Measurements from ENCODE around the gene ZNF212.

ZNF212 gene

DNA sequence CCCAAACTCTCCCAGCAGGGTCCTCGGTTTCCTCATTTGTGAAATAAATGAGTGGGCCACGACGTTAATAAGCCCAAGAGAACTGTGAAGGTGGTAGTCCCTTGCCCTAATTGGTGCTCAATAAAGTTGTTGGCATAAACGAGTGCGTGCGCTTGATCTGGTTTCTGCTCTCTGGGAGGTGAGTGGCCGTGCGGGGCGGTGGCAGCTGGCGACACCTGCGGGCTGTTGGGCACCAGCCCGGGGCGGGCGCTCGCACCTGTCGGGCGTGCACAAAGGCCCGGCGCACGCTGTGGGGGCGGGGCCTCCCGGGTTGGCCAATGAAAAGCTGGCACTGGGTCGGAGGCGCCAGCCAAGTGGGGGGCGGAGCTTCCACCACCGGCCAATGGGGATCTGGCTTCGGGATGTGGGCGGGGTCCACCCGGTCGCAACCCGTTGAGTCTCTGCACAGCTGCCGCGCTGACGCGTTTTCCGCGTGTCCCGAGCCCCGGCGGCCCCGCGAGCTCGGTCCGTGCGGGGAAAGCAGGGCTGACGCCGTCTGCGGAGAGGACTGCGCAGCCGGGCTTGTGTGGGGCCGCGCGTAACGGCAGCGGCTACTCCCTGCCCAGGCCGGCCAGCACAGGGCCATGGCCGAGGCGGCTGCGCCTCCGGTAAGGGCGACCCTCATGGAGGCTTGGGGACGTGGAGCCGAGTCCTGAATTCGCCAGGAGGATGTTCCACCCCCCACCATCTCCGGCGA, 45.6 kb downstream of the ZNF212 start (continued):
- TF ChIP-seq ZNF549 (tag by site-specific recombination; IDR thresholded peaks at IDR 0.05) (no peak), ZNF16 (tag by site-specific recombination; IDR thresholded peaks at IDR 0.05; ENCODE audit: low read depth) (no peak), PRDM4 (tag by site-specific recombination; IDR thresholded peaks at IDR 0.05) (no peak), ZNF423 (tag by site-specific recombination; IDR thresholded peaks at IDR 0.05) (no peak), ZNF248 (tag by site-specific recombination; IDR thresholded peaks at IDR 0.05) (no peak), ZNF664 (tag by site-specific recombination; IDR thresholded peaks at IDR 0.05) (no peak), ZNF121 (tag by site-specific recombination; IDR thresholded peaks at IDR 0.05) (no peak), GLIS2 (tag by site-specific recombination; IDR thresholded peaks at IDR 0.05) (peak; percentile 79), ZNF501 (tag by site-specific recombination; IDR thresholded peaks at IDR 0.05) (peak; percentile 80), SCRT1 (tag by site-specific recombination; IDR thresholded peaks at IDR 0.05; ENCODE audit: borderline replicate concordance) (peak; percentile 74; the same call in 1 of the 2 replicates), ZNF473 (tag by site-specific recombination; IDR thresholded peaks at IDR 0.05) (no peak), ZNF629 (tag by site-specific recombination; IDR thresholded peaks at IDR 0.05) (no peak), ELK4 (IDR thresholded peaks at IDR 0.05; ENCODE audit: borderline replicate concordance, low read depth, low read length) (no peak), ZNF692 (tag by site-specific recombination; IDR thresholded peaks at IDR 0.05) (peak; percentile 67), ZNF341 (tag by site-specific recombination; IDR thresholded peaks at IDR 0.05; ENCODE audit: low read depth) (peak; percentile 48; the same call in 1 of the 2 replicates), ZNF114 (tag by site-specific recombination; IDR thresholded peaks at IDR 0.05) (no peak), ZNF366 (tag by site-specific recombination; conservative IDR thresholded peaks at IDR 0.05) (no peak), ZNF311 (tag by site-specific recombination; IDR thresholded peaks at IDR 0.05; ENCODE audit: borderline replicate concordance) (no peak), ZNF626 (tag by site-specific recombination; IDR thresholded peaks at IDR 0.05) (no peak), ZNF157 (tag by site-specific recombination; IDR thresholded peaks at IDR 0.05) (no peak), ZNF19 (tag by site-specific recombination; IDR thresholded peaks at IDR 0.05; ENCODE audit: low read depth) (no peak), ZFP41 (tag by site-specific recombination; IDR thresholded peaks at IDR 0.05; ENCODE audit: borderline replicate concordance) (no peak), ZNF776 (tag by site-specific recombination; IDR thresholded peaks at IDR 0.05; ENCODE audit: borderline replicate concordance) (no peak)
- TF ChIP-seq, protein P1, sequence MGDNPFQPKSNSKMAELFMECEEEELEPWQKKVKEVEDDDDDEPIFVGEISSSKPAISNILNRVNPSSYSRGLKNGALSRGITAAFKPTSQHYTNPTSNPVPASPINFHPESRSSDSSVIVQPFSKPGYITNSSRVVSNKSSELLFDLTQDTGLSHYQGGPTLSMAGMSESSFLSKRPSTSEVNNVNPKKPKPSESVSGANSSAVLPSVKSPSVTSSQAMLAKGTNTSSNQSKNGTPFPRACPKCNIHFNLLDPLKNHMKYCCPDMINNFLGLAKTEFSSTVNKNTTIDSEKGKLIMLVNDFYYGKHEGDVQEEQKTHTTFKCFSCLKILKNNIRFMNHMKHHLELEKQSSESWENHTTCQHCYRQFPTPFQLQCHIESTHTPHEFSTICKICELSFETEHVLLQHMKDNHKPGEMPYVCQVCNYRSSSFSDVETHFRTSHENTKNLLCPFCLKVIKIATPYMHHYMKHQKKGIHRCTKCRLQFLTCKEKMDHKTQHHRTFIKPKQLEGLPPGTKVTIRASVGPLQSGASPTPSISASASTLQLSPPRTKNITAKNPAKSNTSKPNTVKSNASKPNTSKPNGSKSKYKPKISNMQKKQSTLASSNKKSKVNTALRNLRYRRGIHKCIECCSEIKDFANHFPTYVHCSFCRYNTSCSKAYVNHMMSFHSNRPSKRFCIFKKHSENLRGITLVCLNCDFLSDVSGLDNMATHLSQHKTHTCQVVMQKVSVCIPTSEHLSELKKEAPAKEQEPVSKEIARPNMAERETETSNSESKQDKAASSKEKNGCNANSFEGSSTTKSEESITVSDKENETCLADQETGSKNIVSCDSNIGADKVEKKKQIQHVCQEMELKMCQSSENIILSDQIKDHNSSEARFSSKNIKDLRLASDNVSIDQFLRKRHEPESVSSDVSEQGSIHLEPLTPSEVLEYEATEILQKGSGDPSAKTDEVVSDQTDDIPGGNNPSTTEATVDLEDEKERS (tag by site-specific recombination; IDR thresholded peaks at IDR 0.05), result no peak
- TF ChIP-seq, protein P2, sequence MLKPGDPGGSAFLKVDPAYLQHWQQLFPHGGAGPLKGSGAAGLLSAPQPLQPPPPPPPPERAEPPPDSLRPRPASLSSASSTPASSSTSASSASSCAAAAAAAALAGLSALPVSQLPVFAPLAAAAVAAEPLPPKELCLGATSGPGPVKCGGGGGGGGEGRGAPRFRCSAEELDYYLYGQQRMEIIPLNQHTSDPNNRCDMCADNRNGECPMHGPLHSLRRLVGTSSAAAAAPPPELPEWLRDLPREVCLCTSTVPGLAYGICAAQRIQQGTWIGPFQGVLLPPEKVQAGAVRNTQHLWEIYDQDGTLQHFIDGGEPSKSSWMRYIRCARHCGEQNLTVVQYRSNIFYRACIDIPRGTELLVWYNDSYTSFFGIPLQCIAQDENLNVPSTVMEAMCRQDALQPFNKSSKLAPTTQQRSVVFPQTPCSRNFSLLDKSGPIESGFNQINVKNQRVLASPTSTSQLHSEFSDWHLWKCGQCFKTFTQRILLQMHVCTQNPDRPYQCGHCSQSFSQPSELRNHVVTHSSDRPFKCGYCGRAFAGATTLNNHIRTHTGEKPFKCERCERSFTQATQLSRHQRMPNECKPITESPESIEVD (tag by site-specific recombination; IDR thresholded peaks at IDR 0.05), result no peak
- TF ChIP-seq, protein P3, sequence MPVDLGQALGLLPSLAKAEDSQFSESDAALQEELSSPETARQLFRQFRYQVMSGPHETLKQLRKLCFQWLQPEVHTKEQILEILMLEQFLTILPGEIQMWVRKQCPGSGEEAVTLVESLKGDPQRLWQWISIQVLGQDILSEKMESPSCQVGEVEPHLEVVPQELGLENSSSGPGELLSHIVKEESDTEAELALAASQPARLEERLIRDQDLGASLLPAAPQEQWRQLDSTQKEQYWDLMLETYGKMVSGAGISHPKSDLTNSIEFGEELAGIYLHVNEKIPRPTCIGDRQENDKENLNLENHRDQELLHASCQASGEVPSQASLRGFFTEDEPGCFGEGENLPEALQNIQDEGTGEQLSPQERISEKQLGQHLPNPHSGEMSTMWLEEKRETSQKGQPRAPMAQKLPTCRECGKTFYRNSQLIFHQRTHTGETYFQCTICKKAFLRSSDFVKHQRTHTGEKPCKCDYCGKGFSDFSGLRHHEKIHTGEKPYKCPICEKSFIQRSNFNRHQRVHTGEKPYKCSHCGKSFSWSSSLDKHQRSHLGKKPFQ (tag by site-specific recombination; IDR thresholded peaks at IDR 0.05), result no peak
- TF ChIP-seq, protein P4, sequence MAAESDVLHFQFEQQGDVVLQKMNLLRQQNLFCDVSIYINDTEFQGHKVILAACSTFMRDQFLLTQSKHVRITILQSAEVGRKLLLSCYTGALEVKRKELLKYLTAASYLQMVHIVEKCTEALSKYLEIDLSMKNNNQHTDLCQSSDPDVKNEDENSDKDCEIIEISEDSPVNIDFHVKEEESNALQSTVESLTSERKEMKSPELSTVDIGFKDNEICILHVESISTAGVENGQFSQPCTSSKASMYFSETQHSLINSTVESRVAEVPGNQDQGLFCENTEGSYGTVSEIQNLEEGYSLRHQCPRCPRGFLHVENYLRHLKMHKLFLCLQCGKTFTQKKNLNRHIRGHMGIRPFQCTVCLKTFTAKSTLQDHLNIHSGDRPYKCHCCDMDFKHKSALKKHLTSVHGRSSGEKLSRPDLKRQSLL (tag by site-specific recombination; IDR thresholded peaks at IDR 0.05), result no peak

Measured in HEK293 (cell line).